GM18858 (cell line): ENCODE measurements around the gene GSTA3.
"Not testable (repeated sequence)": the region's sequence is repeated elsewhere in the genome, so short reads cannot be mapped to it uniquely, and the experiment has no call there.

Experiments used
- ATAC-seq: cut with Tn5 transposase; IDR thresholded peaks from one replicate; pipeline ENCODE4 v1.9.1; 2021; ENCODE audit not compliant: unreplicated experiment

The GSTA3 gene

GRCh38 chr6:52914516-52914915 is 5.0 kb upstream of the GSTA3 start:
- no peak for ATAC-seq

GRCh38 chr6:52910091-52910490 is 593 bp upstream of the GSTA3 start:
- no peak for ATAC-seq

GRCh38 chr6:52909131-52909530 is 367 bp downstream of the GSTA3 start:
- ATAC-seq: no peak

- ATAC-seq: no peak
These were observed 972 bp downstream of the GSTA3 start for GRCh38 chr6:52908526-52908925.

GRCh38 chr6:52904562-52905279 is 4.8 kb downstream of the GSTA3 start:
- no peak for ATAC-seq

- no peak for ATAC-seq
These were observed 9.0 kb downstream of the GSTA3 start for GRCh38 chr6:52900536-52900935.

GRCh38 chr6:52895790-52896189 is 13.7 kb downstream of the GSTA3 start:
- ATAC-seq: not testable (repeated sequence)

- no peak for ATAC-seq
These were observed 15.2 kb downstream of the GSTA3 start for GRCh38 chr6:52894285-52894684.

- ATAC-seq: no peak
These were observed 15.7 kb downstream of the GSTA3 start for GRCh38 chr6:52893803-52894202.

- ATAC-seq: no peak
These were observed 16.3 kb downstream of the GSTA3 start for GRCh38 chr6:52893221-52893620.

GRCh38 chr6:52890018-52890417 is 19.5 kb downstream of the GSTA3 start:
- no peak for ATAC-seq

GRCh38 chr6:52887910-52888524 is 21.5 kb downstream of the GSTA3 start:
- ATAC-seq: no peak

GRCh38 chr6:52881996-52882841 is 27.3 kb downstream of the GSTA3 start:
- peak; percentile 99 for ATAC-seq

GRCh38 chr6:52881662-52881995 is 27.9 kb downstream of the GSTA3 start:
- ATAC-seq: no peak

GRCh38 chr6:52877786-52878185 is 31.7 kb downstream of the GSTA3 start:
- no peak for ATAC-seq

- ATAC-seq: no peak
These were observed 32.3 kb downstream of the GSTA3 start for GRCh38 chr6:52877168-52877567.

- ATAC-seq: no peak
These were observed 33.3 kb downstream of the GSTA3 start for GRCh38 chr6:52876056-52876787.

GRCh38 chr6:52872031-52872430 is 37.5 kb downstream of the GSTA3 start:
- no peak for ATAC-seq

GRCh38 chr6:52871621-52872020 is 37.9 kb downstream of the GSTA3 start:
- no peak for ATAC-seq

- ATAC-seq: not testable (repeated sequence)
These were observed 39.0 kb downstream of the GSTA3 start for GRCh38 chr6:52870335-52871091.

GRCh38 chr6:52868899-52869298 is 40.6 kb downstream of the GSTA3 start:
- ATAC-seq: not testable (repeated sequence)
